ENCODE results near the gene ITPR3.
"Not testable (repeated sequence)": the region's sequence is repeated elsewhere in the genome, so short reads cannot be mapped to it uniquely, and the experiment has no call there.

Gene ITPR3

GRCh38 chr6:33592280-33592594, 28.9 kb upstream of the ITPR3 start:
- Histone ChIP-seq H3K36me3 (ENCODE audit: control insufficient read depth in 1 of 2, insufficient read depth in 2 of 2, low read length in 2 of 2) (no peaks in the 10 kb centered on the region), H3K4me1 (ENCODE audit: control insufficient read depth in 1 of 2, insufficient read depth in 2 of 2, low read length in 2 of 2) (peaks cover 4 to 16% of the 10 kb centered on the region in 2 donors), H3K27me3 (ENCODE audit: low read depth, low read length) (no peaks in the 10 kb centered on the region), H3K9me3 (ENCODE audit: control insufficient read depth in 1 of 2, low read length in 2 of 2) (no peaks in the 10 kb centered on the region), H3K27ac (ENCODE audit: low read length) (no peak overlapping the region), H3K4me3 (ENCODE audit: low read depth in 1 of 2, low read length in 2 of 2) (no peak overlapping the region)

DNA sequence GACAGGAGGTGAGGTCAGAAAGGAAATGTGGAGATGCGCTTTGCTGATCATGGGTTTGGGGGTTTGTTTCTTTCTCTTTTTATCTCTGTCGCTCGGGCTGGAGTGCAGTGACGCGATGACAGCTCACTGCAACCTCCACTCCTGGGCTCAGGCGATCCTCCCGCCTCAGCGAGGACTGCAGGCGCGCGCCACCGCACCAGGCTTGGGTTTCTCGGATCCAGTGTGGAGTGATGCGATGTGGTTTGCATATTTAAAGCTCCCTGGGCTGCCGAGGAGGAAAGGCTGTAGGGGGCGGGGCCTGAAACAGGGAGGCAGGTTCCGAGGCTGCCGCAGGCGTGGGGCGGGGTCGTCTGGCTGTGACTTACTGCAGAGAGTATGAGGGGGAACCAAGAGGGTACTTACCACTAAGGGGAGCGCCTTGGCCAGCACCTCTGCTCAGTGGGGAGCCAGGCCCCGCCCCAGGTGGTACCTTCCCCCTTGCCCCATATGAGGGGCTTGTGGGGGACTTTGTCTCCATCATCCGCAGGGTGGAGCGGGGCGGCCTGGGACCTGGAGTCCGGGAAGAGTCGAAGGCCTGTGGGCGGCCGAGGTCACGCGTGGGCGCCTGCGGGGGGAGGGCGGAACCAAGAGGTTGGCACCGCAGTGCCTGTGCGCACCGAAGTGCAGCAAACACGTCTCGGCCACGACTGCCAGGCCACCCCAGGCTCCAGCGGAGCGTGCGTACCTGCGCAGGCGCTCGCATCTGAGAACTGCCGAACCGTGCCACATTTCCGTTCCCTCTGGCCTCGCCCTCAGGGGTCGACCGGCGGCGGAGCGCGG, 28.3 kb upstream of the ITPR3 start:
- Histone ChIP-seq H3K36me3 (ENCODE audit: control insufficient read depth in 1 of 2, insufficient read depth in 2 of 2, low read length in 2 of 2) (no peaks in the 10 kb centered on the region), H3K4me3 (ENCODE audit: low read depth in 1 of 2, low read length in 2 of 2) (peak overlapping the region; percentile 12 to 13), H3K4me1 (ENCODE audit: control insufficient read depth in 1 of 2, insufficient read depth in 2 of 2, low read length in 2 of 2) (peaks cover 4 to 16% of the 10 kb centered on the region in 2 donors), H3K27me3 (ENCODE audit: low read depth, low read length) (no peaks in the 10 kb centered on the region), H3K27ac (ENCODE audit: low read length) (no peak overlapping the region), H3K9me3 (ENCODE audit: control insufficient read depth in 1 of 2, low read length in 2 of 2) (no peaks in the 10 kb centered on the region)

DNA sequence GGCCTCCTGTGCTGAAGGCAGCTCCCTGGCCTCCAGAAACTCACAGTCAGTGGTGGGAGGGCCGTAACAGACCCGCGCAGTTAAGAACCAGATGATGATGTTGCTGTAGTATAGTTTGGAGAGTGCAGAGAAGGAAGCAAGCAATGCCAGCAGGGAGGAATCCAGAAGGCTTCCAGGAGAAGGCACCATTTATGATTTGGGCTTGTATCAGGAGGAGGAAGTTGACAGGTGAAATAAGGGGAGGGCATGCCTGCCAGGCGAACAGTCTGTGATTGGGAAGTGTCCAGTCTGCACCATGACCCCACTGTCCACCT, 27.8 kb upstream of the ITPR3 start:
- Histone ChIP-seq H3K4me3 (ENCODE audit: low read depth in 1 of 2, low read length in 2 of 2) (peak overlapping the region in 1 of 2 donors; percentile 12), H3K9me3 (ENCODE audit: control insufficient read depth in 1 of 2, low read length in 2 of 2) (no peaks in the 10 kb centered on the region), H3K27ac (ENCODE audit: low read length) (no peak overlapping the region), H3K36me3 (ENCODE audit: control insufficient read depth in 1 of 2, insufficient read depth in 2 of 2, low read length in 2 of 2) (no peaks in the 10 kb centered on the region), H3K4me1 (ENCODE audit: control insufficient read depth in 1 of 2, insufficient read depth in 2 of 2, low read length in 2 of 2) (peaks cover 4 to 16% of the 10 kb centered on the region in 2 donors), H3K27me3 (ENCODE audit: low read depth, low read length) (no peaks in the 10 kb centered on the region)

- peaks cover 0 to 9% of the 10 kb centered on the region in 2 donors for H3K4me1 ChIP-seq (ENCODE audit: control insufficient read depth in 1 of 2, insufficient read depth in 2 of 2, low read length in 2 of 2)
- H3K4me3 ChIP-seq (ENCODE audit: low read depth in 1 of 2, low read length in 2 of 2) = no peak overlapping the region
These were observed 25.9 kb upstream of the ITPR3 start for GRCh38 chr6:33595001-33595846.

GRCh38 chr6:33596894-33597293, 24.2 kb upstream of the ITPR3 start:
- not testable (repeated sequence) for H3K9me3 ChIP-seq (ENCODE audit: control insufficient read depth in 1 of 2, low read length in 2 of 2); H3K36me3 ChIP-seq (ENCODE audit: control insufficient read depth in 1 of 2, insufficient read depth in 2 of 2, low read length in 2 of 2); H3K27ac ChIP-seq (ENCODE audit: low read length); H3K4me3 ChIP-seq (ENCODE audit: low read depth in 1 of 2, low read length in 2 of 2); H3K27me3 ChIP-seq (ENCODE audit: low read depth, low read length); H3K4me1 ChIP-seq (ENCODE audit: control insufficient read depth in 1 of 2, insufficient read depth in 2 of 2, low read length in 2 of 2)

More at GRCh38 chr6:33595001-33595846, 25.9 kb upstream of the ITPR3 start:
- no peaks in the 10 kb centered on the region for H3K9me3 ChIP-seq (ENCODE audit: control insufficient read depth in 1 of 2, low read length in 2 of 2)
- H3K36me3 ChIP-seq (ENCODE audit: control insufficient read depth in 1 of 2, insufficient read depth in 2 of 2, low read length in 2 of 2) = no peaks in the 10 kb centered on the region
- H3K27me3 ChIP-seq (ENCODE audit: low read depth, low read length) = no peaks in the 10 kb centered on the region
- H3K27ac ChIP-seq (ENCODE audit: low read length) = no peak overlapping the region

- no peak overlapping the region for H3K27ac ChIP-seq (ENCODE audit: low read length)
- H3K9me3 ChIP-seq (ENCODE audit: control insufficient read depth in 1 of 2, low read length in 2 of 2) = no peaks in the 10 kb centered on the region
- H3K4me3 ChIP-seq (ENCODE audit: low read depth in 1 of 2, low read length in 2 of 2) = no peak overlapping the region
- H3K36me3 ChIP-seq (ENCODE audit: control insufficient read depth in 1 of 2, insufficient read depth in 2 of 2, low read length in 2 of 2) = no peaks in the 10 kb centered on the region
- H3K27me3 ChIP-seq (ENCODE audit: low read depth, low read length) = no peaks in the 10 kb centered on the region
- H3K4me1 ChIP-seq (ENCODE audit: control insufficient read depth in 1 of 2, insufficient read depth in 2 of 2, low read length in 2 of 2) = peaks cover 0 to 6% of the 10 kb centered on the region in 2 donors
These were observed 23.4 kb upstream of the ITPR3 start for GRCh38 chr6:33597551-33598322.

DNA sequence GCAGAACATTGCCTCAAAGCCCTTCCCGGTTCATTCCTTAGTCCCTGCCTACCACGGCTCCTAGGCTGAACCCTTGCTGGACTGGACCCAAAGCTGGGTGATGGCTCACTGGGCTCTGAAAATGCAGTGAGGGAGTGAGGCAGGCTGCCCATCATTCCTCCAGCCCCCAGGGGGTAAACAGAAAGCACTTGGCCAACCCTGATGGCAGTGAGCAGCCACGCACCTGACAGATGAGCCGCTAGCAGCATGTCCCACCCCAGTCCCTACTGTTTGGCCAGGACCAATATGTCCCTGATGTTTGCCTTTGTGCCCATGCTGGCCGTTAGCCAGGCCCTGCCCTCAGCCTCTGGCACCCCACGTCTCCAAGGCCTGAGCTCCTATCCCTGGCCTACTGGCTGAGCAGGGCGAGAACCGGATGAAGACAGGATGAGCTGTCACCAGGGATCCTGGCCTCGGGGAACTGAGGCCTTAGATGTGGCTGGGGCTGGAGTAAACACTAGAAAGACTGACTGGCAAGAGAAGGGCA, 21.6 kb upstream of the ITPR3 start:
- no peaks in the 10 kb centered on the region for H3K27me3 ChIP-seq (ENCODE audit: low read depth, low read length)
- no peaks in the 10 kb centered on the region for H3K36me3 ChIP-seq (ENCODE audit: control insufficient read depth in 1 of 2, insufficient read depth in 2 of 2, low read length in 2 of 2)
- H3K4me1 ChIP-seq (ENCODE audit: control insufficient read depth in 1 of 2, insufficient read depth in 2 of 2, low read length in 2 of 2) = no peaks in the 10 kb centered on the region
- no peaks in the 10 kb centered on the region for H3K9me3 ChIP-seq (ENCODE audit: control insufficient read depth in 1 of 2, low read length in 2 of 2)
- H3K4me3 ChIP-seq (ENCODE audit: low read depth in 1 of 2, low read length in 2 of 2) = no peak overlapping the region
- H3K27ac ChIP-seq (ENCODE audit: low read length) = no peak overlapping the region

DNA sequence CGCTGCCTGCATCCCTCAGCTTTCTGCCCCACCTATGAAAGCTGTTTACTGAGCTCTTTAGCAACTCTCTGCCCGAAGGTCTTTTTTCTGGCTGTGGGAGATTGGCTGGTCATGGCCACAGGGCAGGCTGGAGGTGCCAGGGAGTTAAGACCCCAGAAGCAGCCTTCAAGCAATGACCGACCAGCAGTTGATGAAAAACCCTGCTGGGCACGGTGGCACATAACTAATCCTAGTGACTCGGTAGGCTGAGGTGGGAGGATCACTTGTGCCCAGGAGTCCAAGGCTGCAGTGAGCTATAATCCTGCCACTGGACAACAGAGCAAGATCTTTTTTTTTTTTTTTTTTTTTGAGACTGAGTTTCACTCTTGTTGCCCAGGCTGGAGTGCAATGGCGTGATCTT, 20.4 kb upstream of the ITPR3 start:
- no peaks in the 10 kb centered on the region for H3K27me3 ChIP-seq (ENCODE audit: low read depth, low read length)
- H3K27ac ChIP-seq (ENCODE audit: low read length) = no peak overlapping the region
- no peaks in the 10 kb centered on the region for H3K9me3 ChIP-seq (ENCODE audit: control insufficient read depth in 1 of 2, low read length in 2 of 2)
- H3K4me1 ChIP-seq (ENCODE audit: control insufficient read depth in 1 of 2, insufficient read depth in 2 of 2, low read length in 2 of 2) = no peaks in the 10 kb centered on the region
- no peaks in the 10 kb centered on the region for H3K36me3 ChIP-seq (ENCODE audit: control insufficient read depth in 1 of 2, insufficient read depth in 2 of 2, low read length in 2 of 2)
- H3K4me3 ChIP-seq (ENCODE audit: low read depth in 1 of 2, low read length in 2 of 2) = no peak overlapping the region

- Histone ChIP-seq H3K27me3 (ENCODE audit: low read depth, low read length) (no peaks in the 10 kb centered on the region), H3K27ac (ENCODE audit: low read length) (no peak overlapping the region), H3K4me3 (ENCODE audit: low read depth in 1 of 2, low read length in 2 of 2) (no peak overlapping the region), H3K4me1 (ENCODE audit: control insufficient read depth in 1 of 2, insufficient read depth in 2 of 2, low read length in 2 of 2) (no peaks in the 10 kb centered on the region), H3K36me3 (ENCODE audit: control insufficient read depth in 1 of 2, insufficient read depth in 2 of 2, low read length in 2 of 2) (no peaks in the 10 kb centered on the region), H3K9me3 (ENCODE audit: control insufficient read depth in 1 of 2, low read length in 2 of 2) (no peaks in the 10 kb centered on the region)
These were observed 18.9 kb upstream of the ITPR3 start for GRCh38 chr6:33602180-33602579.

- no peaks in the 10 kb centered on the region for H3K36me3 ChIP-seq (ENCODE audit: control insufficient read depth in 1 of 2, insufficient read depth in 2 of 2, low read length in 2 of 2)
- no peak overlapping the region for H3K4me3 ChIP-seq (ENCODE audit: low read depth in 1 of 2, low read length in 2 of 2)
- H3K27ac ChIP-seq (ENCODE audit: low read length) = no peak overlapping the region
- H3K9me3 ChIP-seq (ENCODE audit: control insufficient read depth in 1 of 2, low read length in 2 of 2) = no peaks in the 10 kb centered on the region
- H3K4me1 ChIP-seq (ENCODE audit: control insufficient read depth in 1 of 2, insufficient read depth in 2 of 2, low read length in 2 of 2) = peaks cover 3 to 14% of the 10 kb centered on the region in 2 donors
- H3K27me3 ChIP-seq (ENCODE audit: low read depth, low read length) = no peaks in the 10 kb centered on the region
These were observed 15.9 kb upstream of the ITPR3 start for GRCh38 chr6:33604941-33605854.
